Measurements from ENCODE around the gene PGR.

- TF ChIP-seq CTCF (IDR thresholded peaks at IDR 0.05; ENCODE audit: control extremely low read depth in 1 of 3, insufficient read depth in 1 of 3, low read depth in 1 of 3, low read length in 3 of 3) (no peak), SIN3A (conservative IDR thresholded peaks at IDR 0.05 in 1 of 2, IDR thresholded peaks at IDR 0.05 in 1 of 2; ENCODE audit: low read depth in 1 of 2, low read length in 2 of 2) (no peak), EZH2 (IDR thresholded peaks at IDR 0.05; ENCODE audit: low read depth, low read length, severe bottlenecking) (no peak), NRF1 (IDR thresholded peaks at IDR 0.05; ENCODE audit: low read depth, low read length) (no peak), TAF1 (IDR thresholded peaks at IDR 0.05; ENCODE audit: low read depth, low read length) (no peak), POLR2A (IDR thresholded peaks at IDR 0.05; ENCODE audit: control extremely low read depth in 1 of 2, low read depth in 2 of 2, low read length in 2 of 2) (no peak), EP300 (IDR thresholded peaks at IDR 0.05; ENCODE audit: borderline replicate concordance in 1 of 2, low read depth in 2 of 2, low read length in 2 of 2) (no peak), POLR2AphosphoS5 (IDR thresholded peaks at IDR 0.05; ENCODE audit: low read depth, low read length) (no peak), E2F6 (IDR thresholded peaks at IDR 0.05) (no peak), RNF2 (IDR thresholded peaks at IDR 0.05; ENCODE audit: borderline replicate concordance, low read depth, low read length, missing control alignments, poor library complexity, severe bottlenecking) (no peak)
These were observed 65.9 kb downstream of the PGR start for GRCh38 chr11:101063706-101064105.
